Superior temporal gyrus (tissue), 1 donor: ENCODE results near the gene ARL4D.
A peak's percentile ranks its signal among the peaks of the same experiment; 100 is the strongest.
"Not testable (repeated sequence)": the region's sequence is repeated elsewhere in the genome, so short reads cannot be mapped to it uniquely, and the experiment has no call there.

Experiments used
- DNase-seq: peaks from one replicate; pipeline ENCODE4 v3.0.0-alpha.2; 2016; ENCODE audit errors: extremely low spot score

ARL4D gene

GRCh38 chr17:43398724-43399595 is at the start of gene ARL4D:
Gene ARL4D, plus strand, starts transcription at chr17:43398993. Its CDS starts 740 bp downstream, at chr17:43399733.
- peak; percentile 91 for DNase-seq

GRCh38 chr17:43349142-43349541 is 49.7 kb upstream of the ARL4D start:
- DNase-seq = no peak

GRCh38 chr17:43350888-43351361 is 47.9 kb upstream of the ARL4D start:
- DNase-seq = no peak

GRCh38 chr17:43351691-43352090 is 47.1 kb upstream of the ARL4D start:
- no peak for DNase-seq

GRCh38 chr17:43352579-43353331 is 46.0 kb upstream of the ARL4D start:
- DNase-seq = no peak

- no peak for DNase-seq
These were observed 45.4 kb upstream of the ARL4D start for GRCh38 chr17:43353393-43353792.

- DNase-seq = no peak
These were observed 44.4 kb upstream of the ARL4D start for GRCh38 chr17:43354371-43354770.

- DNase-seq = no peak
These were observed 42.3 kb upstream of the ARL4D start for GRCh38 chr17:43356450-43356849.

- DNase-seq = peak; percentile 16
These were observed 41.8 kb upstream of the ARL4D start for GRCh38 chr17:43356999-43357398.

- no peak for DNase-seq
These were observed 39.2 kb upstream of the ARL4D start for GRCh38 chr17:43359469-43360110.

- no peak for DNase-seq
These were observed 38.4 kb upstream of the ARL4D start for GRCh38 chr17:43360376-43360738.

GRCh38 chr17:43360739-43361505 is 37.9 kb upstream of the ARL4D start:
- peak; percentile 99 for DNase-seq

GRCh38 chr17:43363181-43363925 is 35.4 kb upstream of the ARL4D start:
- no peak for DNase-seq

GRCh38 chr17:43363926-43364285 is 34.9 kb upstream of the ARL4D start:
- no peak for DNase-seq

- DNase-seq = no peak
These were observed 33.4 kb upstream of the ARL4D start for GRCh38 chr17:43365356-43365755.

- not testable (repeated sequence) for DNase-seq
These were observed 32.9 kb upstream of the ARL4D start for GRCh38 chr17:43365921-43366320.

GRCh38 chr17:43366891-43367736 is 31.7 kb upstream of the ARL4D start:
- DNase-seq = no peak

- peak; percentile 98 for DNase-seq
These were observed 31.0 kb upstream of the ARL4D start for GRCh38 chr17:43367737-43368242.

- peak; percentile 88 for DNase-seq
These were observed 29.9 kb upstream of the ARL4D start for GRCh38 chr17:43368740-43369506.
